Measurements from ENCODE around the gene KPTN. TPM values are rescaled to one million over a fixed set of nuclear protein-coding genes. Genes with fewer than 3 reads are reported as not detected.
"Not testable (repeated sequence)": the region's sequence is repeated elsewhere in the genome, so short reads cannot be mapped to it uniquely, and the experiment has no call there.

Gene KPTN
- total RNA-seq, 1 donor from 2014 or later: 15.9 TPM

DNA sequence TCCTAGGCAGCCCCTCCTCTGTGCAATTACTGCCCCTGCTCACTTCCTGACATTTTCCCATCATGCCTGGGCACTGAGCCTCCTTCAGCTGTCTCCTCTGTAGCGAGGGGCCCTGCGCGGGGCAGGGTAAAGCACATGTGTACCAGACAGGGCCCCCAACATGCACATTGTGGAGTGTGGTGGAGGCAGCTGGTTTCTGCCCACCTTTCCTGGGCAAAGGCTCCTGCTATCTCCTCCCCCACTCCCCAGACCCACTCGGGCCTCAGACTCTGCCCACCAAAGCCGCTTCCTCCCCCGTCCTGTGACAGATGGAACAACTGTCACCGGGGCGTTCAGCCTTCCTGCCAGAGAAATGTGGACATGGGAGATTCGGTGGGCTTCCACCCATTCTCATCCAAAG is 2.9 kb upstream of the KPTN start:
- H4K20me1 ChIP-seq (ENCODE audit: insufficient read depth, low read length): peaks cover 5% of the 10 kb centered on the region
- DNase-seq (ENCODE audit: low read depth): no peak
- Mint-ChIP-seq H3K27ac (ENCODE audit: unreplicated experiment) (no peak overlapping the region), H3K27me3 (ENCODE audit: low read depth, unreplicated experiment) (no peaks in the 10 kb centered on the region), H3K4me1 (ENCODE audit: low read depth, unreplicated experiment) (no peaks in the 10 kb centered on the region), H3K36me3 (ENCODE audit: low read depth, unreplicated experiment) (peaks cover 3% of the 10 kb centered on the region), H3K9me3 (ENCODE audit: unreplicated experiment) (peaks cover 2% of the 10 kb centered on the region), H3K4me3 (ENCODE audit: unreplicated experiment) (no peak overlapping the region)
- H2AFZ ChIP-seq (ENCODE audit: low read depth, low read length): no peak overlapping the region
- H3K4me3 ChIP-seq (ENCODE audit: insufficient read depth, low read depth, low read length): no peak overlapping the region
- no peak for FAIRE-seq
- H3K36me3 ChIP-seq (ENCODE audit: insufficient read depth, low read length): no peaks in the 10 kb centered on the region
- no peak overlapping the region for H3K27ac ChIP-seq (ENCODE audit: low read depth, low read length)
- no peaks in the 10 kb centered on the region for H3K4me1 ChIP-seq (ENCODE audit: insufficient read depth, low read length)
- TF ChIP-seq EZH2 (IDR thresholded peaks at IDR 0.05; ENCODE audit: insufficient read depth, low read length): no peak
- TF ChIP-seq, protein P1, sequence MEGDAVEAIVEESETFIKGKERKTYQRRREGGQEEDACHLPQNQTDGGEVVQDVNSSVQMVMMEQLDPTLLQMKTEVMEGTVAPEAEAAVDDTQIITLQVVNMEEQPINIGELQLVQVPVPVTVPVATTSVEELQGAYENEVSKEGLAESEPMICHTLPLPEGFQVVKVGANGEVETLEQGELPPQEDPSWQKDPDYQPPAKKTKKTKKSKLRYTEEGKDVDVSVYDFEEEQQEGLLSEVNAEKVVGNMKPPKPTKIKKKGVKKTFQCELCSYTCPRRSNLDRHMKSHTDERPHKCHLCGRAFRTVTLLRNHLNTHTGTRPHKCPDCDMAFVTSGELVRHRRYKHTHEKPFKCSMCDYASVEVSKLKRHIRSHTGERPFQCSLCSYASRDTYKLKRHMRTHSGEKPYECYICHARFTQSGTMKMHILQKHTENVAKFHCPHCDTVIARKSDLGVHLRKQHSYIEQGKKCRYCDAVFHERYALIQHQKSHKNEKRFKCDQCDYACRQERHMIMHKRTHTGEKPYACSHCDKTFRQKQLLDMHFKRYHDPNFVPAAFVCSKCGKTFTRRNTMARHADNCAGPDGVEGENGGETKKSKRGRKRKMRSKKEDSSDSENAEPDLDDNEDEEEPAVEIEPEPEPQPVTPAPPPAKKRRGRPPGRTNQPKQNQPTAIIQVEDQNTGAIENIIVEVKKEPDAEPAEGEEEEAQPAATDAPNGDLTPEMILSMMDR (IDR thresholded peaks at IDR 0.05; ENCODE audit: insufficient read depth, low read depth, low read length): no peak
- H3K9ac ChIP-seq (ENCODE audit: low read length): no peak overlapping the region
- no peaks in the 10 kb centered on the region for H3K9me3 ChIP-seq (ENCODE audit: insufficient read depth, low read depth, low read length)
- H3K4me2 ChIP-seq (ENCODE audit: low read length): no peak overlapping the region
- no peaks in the 10 kb centered on the region for H3K27me3 ChIP-seq (ENCODE audit: insufficient read depth, low read length)
- no peaks in the 10 kb centered on the region for H3K79me2 ChIP-seq (ENCODE audit: insufficient read depth, low read length)

DNA sequence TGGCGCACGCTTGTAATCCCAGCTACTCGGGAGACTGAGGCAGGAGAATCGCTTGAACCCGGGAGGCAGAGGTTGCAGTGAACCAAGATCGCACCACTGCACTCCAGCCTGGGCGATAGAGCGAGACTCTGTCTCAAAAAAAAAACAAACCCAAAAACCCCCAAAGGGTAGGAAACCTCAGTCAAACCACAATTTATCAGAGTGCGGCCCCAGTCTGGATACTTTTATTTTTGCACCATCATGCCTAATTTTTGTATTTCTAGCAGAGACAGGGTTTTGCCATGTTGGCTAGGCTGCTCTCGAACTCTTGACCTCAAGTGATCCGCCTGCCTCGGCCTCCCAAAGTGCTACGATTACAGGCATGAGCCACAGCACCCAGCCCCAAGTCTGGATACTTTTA is 2.2 kb upstream of the KPTN start:
- H3K4me3 ChIP-seq (ENCODE audit: insufficient read depth, low read depth, low read length); DNase-seq (ENCODE audit: low read depth); H2AFZ ChIP-seq (ENCODE audit: low read depth, low read length); H3K9ac ChIP-seq (ENCODE audit: low read length); H3K4me3 Mint-ChIP-seq (ENCODE audit: unreplicated experiment); H3K27me3 ChIP-seq (ENCODE audit: insufficient read depth, low read length); H3K27me3 Mint-ChIP-seq (ENCODE audit: low read depth, unreplicated experiment); H3K9me3 Mint-ChIP-seq (ENCODE audit: unreplicated experiment); H3K4me2 ChIP-seq (ENCODE audit: low read length); H3K4me1 ChIP-seq (ENCODE audit: insufficient read depth, low read length); H3K36me3 Mint-ChIP-seq (ENCODE audit: low read depth, unreplicated experiment); H3K27ac Mint-ChIP-seq (ENCODE audit: unreplicated experiment); H3K4me1 Mint-ChIP-seq (ENCODE audit: low read depth, unreplicated experiment); H3K36me3 ChIP-seq (ENCODE audit: insufficient read depth, low read length); H4K20me1 ChIP-seq (ENCODE audit: insufficient read depth, low read length); H3K79me2 ChIP-seq (ENCODE audit: insufficient read depth, low read length); FAIRE-seq; H3K9me3 ChIP-seq (ENCODE audit: insufficient read depth, low read depth, low read length); H3K27ac ChIP-seq (ENCODE audit: low read depth, low read length): not testable (repeated sequence)

DNA sequence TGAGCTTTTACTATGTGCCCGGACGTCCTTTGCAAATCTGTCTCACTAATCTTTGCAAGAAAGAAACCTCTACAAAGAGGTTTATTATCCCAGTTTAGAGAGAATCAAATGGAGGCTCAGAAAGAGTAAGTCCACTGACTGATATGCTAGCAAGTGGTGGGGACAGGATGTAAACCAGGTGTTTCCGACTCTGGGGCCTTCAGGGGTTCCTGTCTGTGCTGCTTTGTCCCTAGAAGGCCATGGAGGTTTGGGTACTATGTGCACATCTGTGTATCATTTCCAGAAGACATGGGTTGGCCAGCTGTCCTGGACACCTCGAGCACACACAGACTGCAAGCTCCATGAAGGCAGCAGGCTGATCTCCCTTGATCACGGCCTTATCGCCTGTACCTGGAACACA is 1.2 kb upstream of the KPTN start:
- no peaks in the 10 kb centered on the region for H3K4me1 Mint-ChIP-seq (ENCODE audit: low read depth, unreplicated experiment)
- TF ChIP-seq, protein P1 (IDR thresholded peaks at IDR 0.05; ENCODE audit: insufficient read depth, low read depth, low read length): no peak
- no peak for TF ChIP-seq EZH2 (IDR thresholded peaks at IDR 0.05; ENCODE audit: insufficient read depth, low read length)
- H3K4me2 ChIP-seq (ENCODE audit: low read length): peak overlapping the region; percentile 90

More for the DNA sequence above, 1.2 kb upstream of the KPTN start:
- Histone ChIP-seq H3K27ac (ENCODE audit: low read depth, low read length) (no peak overlapping the region), H3K9ac (ENCODE audit: low read length) (no peak overlapping the region), H2AFZ (ENCODE audit: low read depth, low read length) (no peak overlapping the region), H3K27me3 (ENCODE audit: insufficient read depth, low read length) (no peaks in the 10 kb centered on the region), H3K36me3 (ENCODE audit: insufficient read depth, low read length) (no peaks in the 10 kb centered on the region), H3K4me3 (ENCODE audit: insufficient read depth, low read depth, low read length) (no peak overlapping the region), H4K20me1 (ENCODE audit: insufficient read depth, low read length) (peaks cover 4% of the 10 kb centered on the region), H3K4me1 (ENCODE audit: insufficient read depth, low read length) (no peaks in the 10 kb centered on the region), H3K9me3 (ENCODE audit: insufficient read depth, low read depth, low read length) (no peaks in the 10 kb centered on the region), H3K79me2 (ENCODE audit: insufficient read depth, low read length) (no peaks in the 10 kb centered on the region)
- Mint-ChIP-seq H3K27ac (ENCODE audit: unreplicated experiment) (no peak overlapping the region), H3K27me3 (ENCODE audit: low read depth, unreplicated experiment) (peaks cover 9% of the 10 kb centered on the region), H3K9me3 (ENCODE audit: unreplicated experiment) (peaks cover 5% of the 10 kb centered on the region), H3K4me3 (ENCODE audit: unreplicated experiment) (peak overlapping the region; percentile 92), H3K36me3 (ENCODE audit: low read depth, unreplicated experiment) (peaks cover 6% of the 10 kb centered on the region)
- FAIRE-seq: no peak
- DNase-seq (ENCODE audit: low read depth): no peak

All from astrocyte (in vitro differentiated cells and primary cell).